HG03066 (cell line): ENCODE data around the gene SPEM3.
A peak's percentile ranks its signal among the peaks of the same experiment; 100 is the strongest.

ENCODE experiments used
- ATAC-seq: cut with Tn5 transposase; IDR thresholded peaks from one replicate; pipeline ENCODE4 v1.9.1; 2021; ENCODE audit warnings: low read depth; ENCODE audit not compliant: unreplicated experiment

The SPEM3 gene

GRCh38 chr17:7428557-7428956, at the start of gene SPEM3:
TSS of gene SPEM3 (plus strand) at chr17:7428857. CDS start at chr17:7428903, 46 bp downstream.
- ATAC-seq: no peak

DNA sequence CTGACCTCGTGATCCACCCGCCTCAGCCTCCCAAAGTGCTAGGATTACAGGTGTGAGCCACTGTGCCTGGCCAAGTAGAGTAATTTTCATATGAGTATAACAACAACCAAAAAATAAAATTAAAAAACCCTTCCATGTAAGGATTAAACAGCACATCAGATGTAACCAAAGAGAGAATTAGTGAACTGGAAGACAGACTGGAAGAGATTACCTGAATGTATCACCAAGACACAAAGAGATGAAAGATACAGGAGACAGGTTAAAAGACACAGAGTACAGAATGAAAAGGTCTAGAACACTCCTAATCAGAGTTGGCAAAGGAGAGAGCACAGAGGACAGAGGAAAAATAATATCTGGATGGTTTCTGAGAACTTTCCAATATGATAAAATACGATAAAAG, 49.5 kb upstream of the SPEM3 start:
- no peak for ATAC-seq

GRCh38 chr17:7380321-7380720, 48.3 kb upstream of the SPEM3 start:
- ATAC-seq: no peak

DNA sequence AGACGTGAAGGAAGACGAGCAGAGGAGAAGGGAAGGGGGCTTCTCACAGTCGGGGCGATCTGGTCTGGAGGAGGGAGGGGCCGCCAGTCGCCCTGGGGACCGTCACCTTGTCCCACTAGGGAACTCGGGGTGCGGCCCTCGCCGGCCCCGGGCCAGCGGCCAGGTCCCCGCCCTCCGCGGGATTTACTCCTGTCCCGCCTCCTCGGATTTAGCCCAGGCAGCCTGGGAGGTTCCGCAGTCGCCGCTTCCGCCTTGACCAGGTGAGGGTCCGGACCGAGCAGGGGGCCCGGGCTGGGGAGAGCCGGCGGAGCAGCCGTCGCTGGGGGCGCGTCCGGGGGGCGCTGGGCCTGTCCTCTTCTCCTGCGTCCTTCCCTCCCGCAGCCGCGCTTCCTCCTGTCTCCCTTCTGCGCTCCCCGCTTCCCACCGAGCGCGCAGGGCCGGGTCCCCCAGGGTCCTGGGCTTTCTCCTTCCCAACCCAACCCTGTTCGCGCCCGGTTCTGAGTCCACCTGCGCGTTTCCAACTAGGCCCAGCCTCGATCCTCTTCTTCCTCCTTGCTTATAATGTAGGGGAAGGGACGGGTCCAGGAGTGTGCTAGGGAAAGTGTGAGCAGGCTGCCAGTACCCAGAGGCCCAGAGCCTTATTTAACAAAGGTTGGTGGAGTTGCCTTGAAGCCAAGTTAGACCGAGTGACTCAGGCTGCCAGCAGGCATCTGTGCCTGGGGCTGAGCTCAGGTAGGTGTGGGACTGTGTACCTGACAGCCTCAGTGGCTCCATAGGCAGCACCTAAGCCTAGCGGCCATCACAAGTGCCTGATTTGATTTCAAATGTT, 47.6 kb upstream of the SPEM3 start, which contains the start of gene TNK1:
Gene TNK1, plus strand, starts transcription at position 235 of the 829 bp plus-strand sequence. CDS start 1,838 bp downstream, outside the sequence.
- no peak for ATAC-seq

DNA sequence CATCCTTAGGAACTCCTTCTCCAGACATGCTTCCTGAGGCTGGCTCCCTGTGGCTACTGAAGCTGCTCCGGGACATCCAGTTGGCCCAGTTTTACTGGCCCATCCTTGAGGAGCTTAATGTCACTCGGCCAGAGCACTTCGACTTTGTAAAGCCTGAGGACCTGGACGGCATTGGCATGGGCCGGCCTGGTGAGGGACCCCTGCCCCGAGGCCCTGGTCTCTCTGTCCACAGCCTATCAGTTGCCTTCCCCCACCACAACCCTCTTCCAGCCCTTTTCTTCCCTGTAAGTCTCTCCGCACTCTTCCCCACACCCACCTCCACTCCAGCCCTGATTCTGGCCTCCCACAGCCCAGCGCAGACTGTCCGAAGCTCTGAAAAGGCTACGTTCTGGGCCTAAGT, 45.8 kb upstream of the SPEM3 start:
- no peak for ATAC-seq

- ATAC-seq: no peak
Observed at GRCh38 chr17:7383371-7383741, 45.3 kb upstream of the SPEM3 start.

GRCh38 chr17:7383742-7384488, 44.7 kb upstream of the SPEM3 start:
- ATAC-seq: no peak

GRCh38 chr17:7384489-7385081, 44.1 kb upstream of the SPEM3 start:
- ATAC-seq: no peak

GRCh38 chr17:7388856-7389255, 39.8 kb upstream of the SPEM3 start:
- ATAC-seq: no peak

- ATAC-seq: no peak
Observed at GRCh38 chr17:7389924-7390910, 38.4 kb upstream of the SPEM3 start.

- ATAC-seq: no peak
Observed at GRCh38 chr17:7391307-7391706, 37.4 kb upstream of the SPEM3 start.

- ATAC-seq: no peak
Observed at GRCh38 chr17:7392696-7393612, 35.7 kb upstream of the SPEM3 start.

DNA sequence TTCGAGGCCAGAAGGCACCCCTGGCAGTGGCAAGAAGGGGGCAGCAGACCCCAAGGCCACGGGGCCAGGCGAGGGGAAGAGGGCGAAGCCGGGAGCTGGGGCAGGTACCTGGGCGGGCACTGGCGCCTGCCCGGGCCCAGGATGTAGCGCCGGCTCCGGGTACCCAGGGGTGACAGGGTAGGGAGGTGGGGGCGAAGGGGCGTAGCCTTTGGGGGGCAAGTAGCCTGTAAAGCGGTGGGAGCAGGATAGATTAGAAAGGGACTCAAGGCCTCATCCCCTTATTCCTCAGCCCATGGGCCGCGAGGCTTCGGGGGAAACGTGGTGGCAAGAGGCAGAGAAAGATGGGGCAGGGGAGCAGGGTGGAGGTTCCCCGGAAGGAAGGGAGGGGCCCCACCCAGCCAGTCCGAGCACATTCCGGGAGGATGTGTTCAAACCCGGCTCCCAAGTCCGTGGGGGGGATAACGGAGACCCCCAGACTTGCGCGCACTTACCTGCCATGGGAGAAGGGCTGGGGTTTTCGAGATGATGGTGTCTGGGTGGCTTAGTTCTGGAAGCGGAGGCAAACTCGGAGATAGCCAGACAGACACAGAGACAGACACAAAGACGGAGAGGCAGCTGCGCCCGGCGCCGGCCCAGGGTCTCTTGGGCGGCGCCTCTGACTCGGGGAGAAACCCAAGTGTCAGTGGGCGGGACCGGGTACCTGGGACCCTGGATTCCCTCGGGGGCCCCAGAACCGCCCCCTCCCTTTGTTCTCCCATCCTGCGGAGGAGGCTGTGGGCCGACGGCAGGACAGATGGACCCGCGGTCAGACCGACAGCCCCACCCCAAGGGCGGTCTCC, 34.8 kb upstream of the SPEM3 start:
- peak; percentile 44 for ATAC-seq

GRCh38 chr17:7394452-7395191, 34.0 kb upstream of the SPEM3 start, which contains the start of gene PLSCR3:
TSS of gene PLSCR3 (minus strand) at chr17:7394525. CDS start at chr17:7394110, 415 bp downstream.
- ATAC-seq: peak; percentile 75

DNA sequence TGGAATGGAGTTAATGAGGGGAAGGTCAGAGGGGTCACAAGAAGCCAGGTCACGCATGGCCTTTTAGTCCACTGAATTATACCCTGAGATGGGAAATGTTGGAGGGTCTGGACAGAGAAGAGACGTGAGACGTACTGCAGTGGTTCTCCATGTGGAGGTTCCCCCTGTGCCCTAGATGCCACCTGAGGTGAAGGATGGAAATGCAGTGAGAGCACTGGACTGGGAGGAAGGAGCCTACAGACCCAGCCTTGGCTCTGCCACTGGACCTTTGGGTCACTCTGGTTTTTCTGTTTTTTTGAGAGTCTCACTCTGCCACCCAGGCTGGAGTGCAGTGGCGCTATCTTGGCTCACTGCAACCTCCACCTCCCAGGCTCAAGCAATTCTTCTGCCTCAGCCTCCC, 32.5 kb upstream of the SPEM3 start:
- no peak for ATAC-seq

DNA sequence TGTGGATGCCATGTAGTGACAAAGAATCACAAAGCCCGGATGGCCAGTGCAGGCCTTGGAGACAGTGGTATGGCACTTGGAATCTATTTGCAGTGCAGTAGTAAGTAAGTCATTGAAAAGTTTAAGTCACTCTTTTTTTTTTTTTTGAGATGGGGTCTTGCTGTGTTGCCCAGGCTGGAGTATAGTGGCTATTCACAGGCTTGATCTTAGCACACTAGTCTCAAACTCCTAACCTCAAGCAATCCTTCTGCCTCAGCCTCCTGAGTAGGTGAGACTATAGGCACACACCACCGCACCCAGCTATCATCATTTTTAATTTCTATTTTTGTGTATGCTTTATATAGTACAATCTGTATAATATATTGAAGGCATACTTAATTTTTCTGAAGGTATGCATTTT, 30.0 kb upstream of the SPEM3 start:
- no peak for ATAC-seq

DNA sequence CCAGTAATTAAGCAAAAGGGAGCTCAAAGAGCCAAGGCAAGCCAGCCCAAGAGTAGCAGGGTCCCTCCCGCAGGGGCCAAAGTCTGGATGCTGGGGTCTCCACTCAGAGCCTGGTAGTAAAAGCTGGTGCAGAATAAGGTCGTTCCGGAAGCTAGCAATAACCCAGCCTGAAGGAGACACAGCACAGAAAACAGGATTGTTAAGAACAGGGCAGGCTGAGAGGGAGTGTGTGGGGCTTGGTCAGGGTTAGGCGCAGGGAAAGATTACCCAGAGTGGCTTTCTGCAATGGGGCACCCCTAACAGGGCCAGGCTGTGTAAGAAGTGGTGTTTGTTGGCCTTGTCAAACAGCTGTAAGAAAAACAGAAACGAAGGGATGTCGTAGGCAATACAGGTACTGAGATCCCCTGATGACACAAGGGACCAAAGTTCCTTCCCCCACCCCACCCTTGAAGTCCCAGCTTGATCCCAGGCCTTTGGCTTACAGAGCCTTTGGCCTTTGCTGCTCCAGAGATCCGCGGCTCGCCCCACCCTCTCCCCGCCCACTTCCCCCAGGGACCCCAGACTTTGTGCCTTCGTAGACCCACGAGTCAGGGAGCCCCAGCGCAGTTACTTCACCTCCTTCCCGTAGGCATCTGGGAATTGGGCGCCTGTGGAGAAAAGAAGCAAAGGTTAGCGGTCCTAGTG, 25.5 kb upstream of the SPEM3 start:
- no peak for ATAC-seq
